ENCODE data around the gene ARL14EPL.

DNA sequence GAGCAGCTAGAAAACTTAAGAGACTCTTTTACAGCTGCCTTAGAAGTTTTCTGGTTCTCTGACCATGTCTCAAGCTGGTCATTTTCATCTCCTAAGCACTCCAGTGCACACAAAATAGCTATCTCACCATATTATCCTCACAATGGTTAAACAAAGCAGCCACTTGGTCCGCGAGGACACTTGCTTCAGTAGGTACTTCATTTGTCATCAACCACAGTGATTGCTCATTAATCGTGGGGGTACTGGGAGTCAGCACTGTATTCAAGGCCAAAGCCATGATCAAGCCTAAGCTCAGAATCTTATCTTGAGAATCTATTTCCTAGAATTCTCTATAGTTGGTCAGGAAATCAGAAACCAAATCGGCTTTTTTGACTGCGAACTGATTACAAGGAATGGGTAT, 2.9 kb downstream of the ARL14EPL start:
- TF ChIP-seq, protein P1, sequence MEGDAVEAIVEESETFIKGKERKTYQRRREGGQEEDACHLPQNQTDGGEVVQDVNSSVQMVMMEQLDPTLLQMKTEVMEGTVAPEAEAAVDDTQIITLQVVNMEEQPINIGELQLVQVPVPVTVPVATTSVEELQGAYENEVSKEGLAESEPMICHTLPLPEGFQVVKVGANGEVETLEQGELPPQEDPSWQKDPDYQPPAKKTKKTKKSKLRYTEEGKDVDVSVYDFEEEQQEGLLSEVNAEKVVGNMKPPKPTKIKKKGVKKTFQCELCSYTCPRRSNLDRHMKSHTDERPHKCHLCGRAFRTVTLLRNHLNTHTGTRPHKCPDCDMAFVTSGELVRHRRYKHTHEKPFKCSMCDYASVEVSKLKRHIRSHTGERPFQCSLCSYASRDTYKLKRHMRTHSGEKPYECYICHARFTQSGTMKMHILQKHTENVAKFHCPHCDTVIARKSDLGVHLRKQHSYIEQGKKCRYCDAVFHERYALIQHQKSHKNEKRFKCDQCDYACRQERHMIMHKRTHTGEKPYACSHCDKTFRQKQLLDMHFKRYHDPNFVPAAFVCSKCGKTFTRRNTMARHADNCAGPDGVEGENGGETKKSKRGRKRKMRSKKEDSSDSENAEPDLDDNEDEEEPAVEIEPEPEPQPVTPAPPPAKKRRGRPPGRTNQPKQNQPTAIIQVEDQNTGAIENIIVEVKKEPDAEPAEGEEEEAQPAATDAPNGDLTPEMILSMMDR (IDR thresholded peaks at IDR 0.05), result no peak
- TF ChIP-seq POLR2A (IDR thresholded peaks at IDR 0.05) (no peak), POLR2AphosphoS5 (IDR thresholded peaks at IDR 0.05; ENCODE audit: insufficient read depth in 1 of 2, low read depth in 1 of 2) (no peak)

Measured in vagina (tissue), 2 donors.